GM19328 (cell line): Measurements from ENCODE around the gene APOD.
"Not testable (repeated sequence)": the region's sequence is repeated elsewhere in the genome, so short reads cannot be mapped to it uniquely, and the experiment has no call there.

ENCODE experiments used
- ATAC-seq: cut with Tn5 transposase; IDR thresholded peaks from one replicate; pipeline ENCODE4 v1.9.1; 2021; ENCODE audit warnings: mild to moderate bottlenecking, moderate library complexity; ENCODE audit not compliant: unreplicated experiment

APOD gene

GRCh38 chr3:195590381-195590780 is 6.6 kb upstream of the APOD start:
- ATAC-seq = not testable (repeated sequence)

GRCh38 chr3:195589796-195590195 is 6.1 kb upstream of the APOD start:
- not testable (repeated sequence) for ATAC-seq

- no peak for ATAC-seq
Observed at GRCh38 chr3:195587824-195588223, 4.1 kb upstream of the APOD start.

DNA sequence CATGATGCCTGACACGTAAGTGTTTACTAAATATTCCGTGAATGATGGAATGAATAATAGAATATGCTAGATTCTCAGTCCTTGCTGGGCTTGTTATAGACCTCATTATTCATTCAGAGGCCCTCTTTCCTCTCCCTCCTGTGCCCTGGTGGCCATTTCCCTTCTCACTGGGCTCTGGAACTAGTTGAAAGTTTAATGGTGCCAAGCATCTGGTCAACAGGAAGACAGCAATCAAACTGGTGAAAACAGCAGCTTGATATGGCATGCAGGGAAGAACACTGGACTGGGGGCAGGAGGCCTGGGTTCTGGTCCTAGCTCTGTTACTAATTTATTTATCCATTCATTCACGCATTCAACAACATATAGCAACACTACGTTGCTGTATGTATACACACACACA is 3.7 kb upstream of the APOD start:
- no peak for ATAC-seq

DNA sequence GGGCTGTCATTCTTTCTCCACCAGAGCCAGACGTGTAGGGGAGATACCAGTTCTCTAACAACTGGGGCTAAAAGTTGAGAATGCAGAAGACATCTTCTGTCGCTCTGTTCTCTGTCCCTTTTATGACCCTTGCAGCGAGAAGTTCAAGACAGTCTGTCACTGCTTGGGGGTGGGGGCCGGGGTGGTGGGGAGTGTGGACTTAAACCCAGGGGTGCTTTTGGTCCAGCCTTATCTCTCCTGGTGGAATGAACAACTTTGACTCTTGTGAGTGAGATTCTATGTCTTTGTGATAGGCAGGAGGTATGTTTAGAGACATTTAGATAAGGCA is 767 bp upstream of the APOD start:
- no peak for ATAC-seq

GRCh38 chr3:195582947-195583346 is 793 bp downstream of the APOD start:
- ATAC-seq = no peak

DNA sequence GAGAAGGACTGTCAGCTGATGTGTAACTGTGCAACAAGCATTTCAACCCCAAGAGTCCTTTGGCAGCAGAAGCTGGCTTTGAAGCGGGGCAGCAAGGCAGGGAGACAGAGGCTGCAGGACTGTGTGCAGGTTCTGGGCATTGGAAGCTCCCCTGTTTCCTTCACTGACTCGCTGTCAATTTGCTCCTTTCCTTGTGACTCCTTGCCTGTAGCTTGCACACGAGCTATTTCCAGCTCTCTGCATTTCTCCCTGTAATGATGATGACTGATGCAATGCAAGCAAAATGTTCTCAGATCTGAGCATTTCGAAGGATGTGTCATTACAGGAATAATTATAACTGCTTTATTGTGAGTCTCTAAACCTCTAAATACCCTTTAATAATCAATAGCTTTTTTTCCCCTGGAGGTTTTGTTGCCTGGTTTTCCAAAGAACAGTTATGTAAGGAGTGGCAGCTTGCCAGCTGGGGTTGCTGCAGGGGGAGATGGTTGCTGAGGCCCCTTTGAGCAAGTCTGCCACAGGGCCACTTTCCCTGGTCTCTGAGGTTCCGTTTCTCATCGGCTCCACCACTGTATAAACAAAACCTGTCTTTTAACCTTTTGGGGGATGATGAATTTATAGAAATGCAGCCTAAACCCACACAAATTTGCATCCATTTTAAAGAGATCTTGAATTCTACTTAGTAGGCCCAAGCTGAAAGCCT is 2.8 kb downstream of the APOD start:
- ATAC-seq = no peak

DNA sequence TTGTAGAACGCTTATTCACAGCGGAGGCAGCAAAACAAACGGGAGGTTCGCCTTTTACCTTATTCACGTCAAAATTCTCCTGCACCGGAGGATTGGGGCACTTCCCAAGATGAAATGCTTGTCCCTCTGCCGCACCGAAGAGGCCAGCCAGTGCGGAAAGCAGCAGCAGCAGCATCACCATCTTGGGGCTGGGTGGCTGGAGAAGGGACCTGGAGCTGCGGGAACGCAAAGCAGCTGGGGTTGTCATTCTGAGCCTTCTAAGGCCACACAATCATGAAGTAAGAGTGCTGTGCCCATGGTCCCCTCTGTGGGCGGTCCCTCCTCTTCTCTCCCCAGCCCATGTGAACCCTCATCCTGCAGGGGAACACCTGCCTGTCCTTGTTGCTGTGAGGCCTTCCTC is 4.5 kb downstream of the APOD start:
- no peak for ATAC-seq

DNA sequence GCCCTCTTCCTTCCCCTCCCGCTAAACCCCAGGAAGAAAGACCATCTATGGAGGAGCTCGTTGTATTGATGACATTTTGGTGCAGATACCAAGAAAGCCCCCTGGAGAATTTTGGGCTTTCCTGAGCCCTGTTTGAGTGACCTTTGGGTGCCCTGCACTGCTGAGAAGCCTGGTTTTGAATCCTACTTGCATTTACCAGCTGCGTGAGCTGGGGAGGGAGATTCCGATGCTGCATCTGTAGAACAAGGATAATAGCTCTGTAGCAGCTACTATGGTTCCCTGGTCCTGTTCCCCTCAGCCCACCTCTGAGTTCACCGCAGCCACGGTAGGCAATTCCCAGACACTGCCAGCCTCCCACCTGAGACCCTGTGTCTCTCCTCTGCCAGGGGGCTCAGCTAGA is 5.2 kb downstream of the APOD start:
- no peak for ATAC-seq

- no peak for ATAC-seq
Observed at GRCh38 chr3:195577645-195578177, 6.0 kb downstream of the APOD start.

GRCh38 chr3:195574497-195575304 is 9.0 kb downstream of the APOD start:
- ATAC-seq = no peak

GRCh38 chr3:195573611-195574496 is 9.9 kb downstream of the APOD start:
- ATAC-seq = no peak

DNA sequence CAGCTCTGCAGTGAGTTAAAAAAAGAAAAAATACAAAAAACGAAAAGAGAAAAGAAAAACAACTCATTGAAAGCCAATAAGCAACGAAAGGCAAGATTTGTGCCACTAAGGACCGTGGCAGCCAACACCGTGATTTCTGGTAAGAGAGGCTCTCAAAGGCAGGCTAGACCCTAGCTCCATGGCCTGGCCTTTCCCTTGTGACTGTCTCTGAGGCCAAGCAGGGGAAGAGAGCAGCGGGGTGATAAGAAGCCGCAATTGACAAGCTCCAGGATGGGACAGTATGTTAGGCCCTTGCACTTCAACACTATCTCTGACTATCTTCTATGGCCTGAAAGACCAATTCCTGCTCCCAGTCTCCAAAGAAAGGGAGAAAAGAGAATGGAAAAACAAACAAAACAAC is 12.4 kb downstream of the APOD start:
- ATAC-seq = no peak

DNA sequence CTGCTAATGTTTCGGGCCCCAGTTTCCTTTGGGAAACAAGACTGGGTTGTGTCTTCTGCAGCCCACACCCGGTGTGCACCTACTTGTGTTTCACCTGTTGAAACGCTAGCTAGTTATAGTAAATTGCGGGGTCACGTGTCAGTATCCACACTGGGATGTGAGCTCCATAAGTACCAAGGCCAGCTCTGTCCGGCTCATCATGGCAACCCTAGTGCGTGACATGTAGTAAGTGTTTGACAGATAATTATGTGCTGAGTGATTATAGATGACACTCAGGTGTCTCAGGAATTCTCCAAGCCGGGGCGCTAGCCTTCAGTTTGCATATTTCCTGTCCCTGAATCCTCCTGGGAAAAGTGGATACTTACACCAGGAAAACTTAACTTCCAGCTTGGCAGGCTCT is 12.8 kb downstream of the APOD start:
- ATAC-seq = no peak

DNA sequence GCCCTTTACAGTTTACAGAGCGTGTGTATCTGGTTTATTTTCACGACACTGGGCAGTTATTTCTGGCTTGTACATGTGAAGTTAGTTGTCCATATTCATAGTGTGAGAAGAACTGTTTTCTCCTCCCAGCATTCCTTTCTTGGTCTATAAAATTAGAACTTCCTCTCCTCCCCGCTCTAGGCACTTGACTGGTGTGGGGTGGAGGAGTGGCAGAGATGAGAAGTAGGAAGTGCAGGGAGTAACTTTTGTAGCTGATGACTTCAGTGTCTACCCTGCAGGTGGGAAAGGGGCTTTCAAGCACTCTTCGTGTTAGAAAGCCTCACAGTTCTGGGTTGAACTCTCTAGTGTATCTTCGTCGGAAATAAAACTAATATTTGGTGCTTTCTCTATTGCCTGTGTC is 13.4 kb downstream of the APOD start:
- no peak for ATAC-seq

DNA sequence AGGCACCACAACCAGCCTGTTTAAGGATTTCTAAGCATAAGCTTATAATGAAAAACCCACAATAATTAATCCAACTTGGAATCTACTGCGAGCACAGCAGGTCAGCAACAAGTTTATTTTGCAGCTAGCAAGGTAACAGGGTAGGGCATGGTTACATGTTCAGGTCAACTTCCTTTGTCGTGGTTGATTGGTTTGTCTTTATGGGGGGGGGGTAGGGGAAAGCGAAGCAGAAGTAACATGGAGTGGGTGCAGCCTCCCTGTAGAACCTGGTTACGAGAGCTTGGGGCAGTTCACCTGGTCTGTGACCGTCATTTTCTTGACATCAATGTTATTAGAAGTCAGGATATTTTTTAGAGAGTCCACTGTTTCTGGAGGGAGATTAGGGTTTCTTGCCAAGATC is 15.1 kb downstream of the APOD start:
- ATAC-seq = no peak

GRCh38 chr3:195566797-195567196 is 16.9 kb downstream of the APOD start:
- no peak for ATAC-seq

DNA sequence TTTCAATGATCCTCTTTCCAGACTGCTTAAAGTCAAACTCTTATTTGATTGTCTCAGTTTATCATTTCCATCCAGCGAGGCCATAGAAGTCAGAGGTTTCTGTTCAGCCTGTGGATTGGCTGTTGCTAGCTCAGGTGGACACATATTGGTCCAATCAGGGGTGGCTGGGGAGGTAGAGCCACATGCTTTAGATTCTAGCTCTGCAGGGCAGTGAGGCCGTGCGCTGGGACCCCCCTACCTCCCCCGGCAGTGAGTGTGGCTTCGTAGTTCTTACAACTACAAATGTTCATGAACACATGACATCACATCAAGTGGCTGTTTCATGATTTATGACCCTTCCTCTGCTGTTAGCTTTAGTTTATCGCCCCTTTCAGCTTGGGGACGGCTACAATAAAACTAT is 18.0 kb downstream of the APOD start:
- ATAC-seq = no peak

DNA sequence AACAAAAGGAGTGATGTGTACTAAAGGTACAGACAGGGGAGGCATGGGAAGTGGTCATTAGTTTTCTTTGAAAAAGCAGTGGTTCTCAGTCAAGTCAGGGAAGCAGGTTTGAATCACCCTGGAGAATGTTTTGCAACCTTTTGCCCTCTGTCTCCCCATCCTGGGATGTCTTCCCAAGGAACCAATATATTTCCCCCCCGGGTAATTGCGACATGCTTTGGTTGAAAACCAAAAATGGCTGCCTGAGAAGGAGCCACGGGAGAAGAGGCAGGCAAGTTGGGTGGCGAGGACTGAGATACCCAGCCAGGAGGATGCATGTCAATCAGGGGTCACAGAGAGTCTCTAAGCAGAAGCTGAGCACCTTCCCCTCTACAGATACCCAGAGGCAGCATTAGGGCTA is 20.4 kb downstream of the APOD start:
- ATAC-seq = no peak

DNA sequence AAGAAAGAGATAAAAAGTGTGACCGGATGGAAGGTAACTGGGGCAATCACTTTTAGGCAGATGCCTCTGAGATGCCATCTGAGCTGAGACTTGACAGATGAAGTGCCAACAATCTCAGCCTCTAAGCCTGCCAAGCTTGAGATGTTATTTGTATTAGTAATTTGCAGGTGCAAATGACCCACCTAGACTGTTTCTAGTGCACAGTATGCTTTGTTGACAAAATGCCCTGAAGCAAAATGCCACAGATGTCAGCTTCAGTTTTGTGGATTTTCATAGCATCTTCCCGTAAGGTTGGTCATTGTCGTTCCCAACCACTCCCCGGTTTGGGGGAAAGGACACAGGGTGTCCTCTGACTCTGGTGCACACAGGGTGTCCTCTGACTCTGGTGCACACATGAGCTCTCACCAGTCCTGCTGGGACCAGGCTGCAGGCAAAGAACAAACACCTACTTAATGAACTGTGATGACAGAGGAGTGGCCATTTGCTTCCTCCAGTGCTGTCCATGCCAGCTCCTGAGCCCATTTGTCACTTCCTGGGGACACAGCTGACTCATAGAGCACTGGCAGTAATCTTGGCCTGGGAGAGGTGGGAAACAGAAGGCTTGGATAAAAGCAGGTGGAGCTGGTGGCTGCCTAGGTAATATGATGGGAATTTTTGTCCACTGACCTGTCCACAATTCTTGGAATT is 23.9 kb downstream of the APOD start:
- no peak for ATAC-seq

DNA sequence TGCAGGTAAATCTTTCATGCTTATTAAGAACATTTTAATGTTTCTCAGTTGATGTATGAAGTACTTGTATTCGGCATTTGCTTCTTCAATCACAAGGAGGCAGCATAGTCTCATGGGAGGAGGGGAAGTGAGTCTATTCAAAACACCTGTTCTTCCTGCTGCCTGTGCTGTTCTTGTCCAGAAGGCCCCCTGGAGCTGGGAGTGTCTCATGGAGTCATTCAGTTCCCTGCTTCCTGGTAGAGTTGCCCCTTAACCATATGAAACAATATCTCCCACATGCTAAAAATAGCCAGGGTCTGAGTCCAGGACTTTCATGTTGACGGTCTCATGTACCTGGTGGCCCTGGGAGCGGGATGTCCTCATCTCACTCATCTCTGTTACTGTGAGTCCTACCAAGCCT is 25.1 kb downstream of the APOD start:
- no peak for ATAC-seq
